HUES48 (cell line): ENCODE results near the gene HOMER1.

ENCODE experiments used
- H3K27ac ChIP-seq: one replicate; pipeline ENCODE4 v1.7.0; 2013; ENCODE audit warnings: low read depth, low read length, inconsistent platforms
- H3K27me3 ChIP-seq: 2 replicates; pipeline ENCODE4 v1.6.1; 2013; ENCODE audit warnings: mild to moderate bottlenecking, low read length; ENCODE audit not compliant: control insufficient read depth, insufficient read depth
- H3K36me3 ChIP-seq: 2 replicates; pipeline ENCODE4 v1.6.1; 2013; ENCODE audit warnings: low read length; ENCODE audit not compliant: control insufficient read depth, insufficient read depth
- H3K4me1 ChIP-seq: 2 replicates; pipeline ENCODE4 v1.6.1; 2013; ENCODE audit warnings: mild to moderate bottlenecking, low read length; ENCODE audit not compliant: control insufficient read depth, insufficient read depth
- H3K4me3 ChIP-seq: 2 replicates; pipeline ENCODE4 v1.5.1; 2013; ENCODE audit warnings: mild to moderate bottlenecking, low read depth, low read length
- H3K9ac ChIP-seq: 2 replicates; pipeline ENCODE4 v1.6.1; 2013; ENCODE audit warnings: mild to moderate bottlenecking, low read depth, low read length, moderate library complexity
- H3K9me3 ChIP-seq: 2 replicates; pipeline ENCODE4 v1.6.1; 2013; ENCODE audit warnings: low read length; ENCODE audit not compliant: control insufficient read depth, insufficient read depth

The HOMER1 gene

DNA sequence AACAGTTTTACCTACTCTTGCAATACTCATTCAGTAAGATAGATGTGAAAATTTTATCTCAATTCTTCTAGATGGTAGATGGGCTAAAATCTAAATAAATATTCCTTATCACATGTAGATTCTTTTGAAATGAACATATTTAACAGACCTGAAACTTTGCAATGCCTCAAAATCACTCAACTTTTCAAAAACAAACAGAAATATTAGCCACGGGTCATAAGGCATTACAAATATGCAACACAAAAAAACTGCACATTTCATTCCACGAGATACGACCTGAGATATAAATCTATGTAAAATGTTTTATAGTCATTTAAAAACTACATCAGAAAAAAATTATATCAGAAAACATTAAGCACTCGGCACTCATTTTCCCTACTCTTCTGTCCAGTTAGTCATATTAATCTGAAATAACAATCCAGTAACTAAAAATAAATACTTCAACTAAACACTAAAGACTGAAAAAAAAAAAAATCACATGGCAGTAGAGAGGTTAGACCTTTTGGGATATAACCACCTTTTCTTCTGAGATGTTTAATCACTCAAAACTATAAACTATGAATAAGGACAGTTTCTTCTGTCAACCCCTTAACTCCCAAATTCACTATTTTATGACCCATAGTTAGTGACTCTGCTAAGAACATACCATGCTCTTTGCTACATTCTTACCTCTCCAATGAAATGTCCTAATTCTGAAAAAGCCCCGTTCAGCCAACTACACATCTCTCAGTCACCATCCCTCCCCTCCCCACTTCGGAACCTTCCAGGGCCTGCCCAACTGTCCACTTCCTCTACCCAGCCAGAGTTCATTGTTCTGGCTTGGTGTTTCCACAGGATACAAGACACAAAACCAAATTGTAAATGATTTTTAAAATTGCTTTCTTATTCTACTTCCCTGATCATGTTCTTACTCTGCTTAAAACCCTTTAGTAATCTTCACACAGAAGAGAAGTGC lies 6.4 kb downstream of the HOMER1 start:
- H3K27ac ChIP-seq: no peak overlapping the region
- peaks cover 54% of the 10 kb centered on the region for H3K4me1 ChIP-seq
- H3K9ac ChIP-seq: no peak overlapping the region

DNA sequence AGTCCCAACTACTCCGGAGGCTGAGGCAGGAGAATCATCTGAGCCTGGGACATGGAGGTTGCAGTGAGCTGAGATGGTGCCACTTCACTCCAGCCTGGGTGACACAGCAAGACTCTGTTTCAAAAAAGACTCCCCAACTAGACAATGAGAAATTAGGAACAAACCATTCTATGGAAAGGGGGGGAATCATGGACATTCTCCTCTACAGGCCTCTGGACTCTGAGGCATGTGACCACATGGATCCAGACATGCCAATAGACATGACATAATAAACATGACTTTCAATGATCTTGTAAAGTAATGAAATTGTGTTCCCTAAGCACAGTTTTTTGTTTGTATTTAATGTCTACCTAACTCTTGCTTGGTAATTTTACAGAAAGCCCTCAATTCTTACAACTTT lies 8.8 kb downstream of the HOMER1 start:
- Histone ChIP-seq H3K27me3 (no peaks in the 10 kb centered on the region), H3K27ac (no peak overlapping the region), H3K9me3 (no peaks in the 10 kb centered on the region), H3K4me3 (no peak overlapping the region), H3K9ac (no peak overlapping the region), H3K36me3 (no peaks in the 10 kb centered on the region), H3K4me1 (peaks cover 45% of the 10 kb centered on the region)

More for the DNA sequence above, 6.4 kb downstream of the HOMER1 start:
- Histone ChIP-seq H3K9me3 (no peaks in the 10 kb centered on the region), H3K27me3 (no peaks in the 10 kb centered on the region), H3K4me3 (0 out of 2 replicates have a peak overlapping the region, but pooled peaks have one; percentile 24), H3K36me3 (no peaks in the 10 kb centered on the region)

DNA sequence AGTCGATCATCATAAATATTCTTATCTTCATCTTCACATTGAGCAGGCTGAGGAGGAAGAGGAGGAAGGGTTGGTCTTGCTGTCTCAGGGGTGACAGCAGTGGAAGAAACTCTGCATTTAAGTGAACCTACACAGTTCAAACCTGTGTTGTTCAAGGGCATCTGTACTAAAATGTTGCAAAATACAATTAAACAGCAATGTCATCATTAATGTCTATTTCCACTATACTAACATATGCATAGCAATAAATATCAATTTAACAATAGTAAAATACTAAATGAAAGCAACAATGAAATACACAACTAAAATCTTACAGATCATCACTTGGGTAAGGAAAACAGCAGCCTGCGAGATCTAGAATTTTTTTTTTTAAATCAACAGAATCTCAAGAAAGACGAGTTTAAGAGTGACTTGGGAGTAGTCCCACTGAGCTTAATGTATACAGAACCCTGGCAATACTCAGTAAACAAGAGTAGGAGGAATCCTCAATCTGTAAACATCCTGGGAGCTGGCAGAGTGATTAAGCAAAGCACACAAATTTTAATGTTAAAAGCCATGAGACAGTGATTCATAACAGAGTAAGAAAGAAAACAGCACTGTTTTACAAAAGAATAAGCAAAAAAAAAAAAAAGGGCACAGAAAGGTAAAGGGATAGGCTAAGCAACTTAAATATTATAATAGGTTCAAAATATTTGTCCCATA lies 10.0 kb downstream of the HOMER1 start:
- Histone ChIP-seq H3K9ac (no peak overlapping the region), H3K9me3 (no peaks in the 10 kb centered on the region), H3K4me1 (peaks cover 33% of the 10 kb centered on the region), H3K27ac (peak overlapping the region; percentile 59), H3K4me3 (peak overlapping the region; percentile 3; the same call in 1 of the 2 replicates), H3K36me3 (no peaks in the 10 kb centered on the region), H3K27me3 (no peaks in the 10 kb centered on the region)

DNA sequence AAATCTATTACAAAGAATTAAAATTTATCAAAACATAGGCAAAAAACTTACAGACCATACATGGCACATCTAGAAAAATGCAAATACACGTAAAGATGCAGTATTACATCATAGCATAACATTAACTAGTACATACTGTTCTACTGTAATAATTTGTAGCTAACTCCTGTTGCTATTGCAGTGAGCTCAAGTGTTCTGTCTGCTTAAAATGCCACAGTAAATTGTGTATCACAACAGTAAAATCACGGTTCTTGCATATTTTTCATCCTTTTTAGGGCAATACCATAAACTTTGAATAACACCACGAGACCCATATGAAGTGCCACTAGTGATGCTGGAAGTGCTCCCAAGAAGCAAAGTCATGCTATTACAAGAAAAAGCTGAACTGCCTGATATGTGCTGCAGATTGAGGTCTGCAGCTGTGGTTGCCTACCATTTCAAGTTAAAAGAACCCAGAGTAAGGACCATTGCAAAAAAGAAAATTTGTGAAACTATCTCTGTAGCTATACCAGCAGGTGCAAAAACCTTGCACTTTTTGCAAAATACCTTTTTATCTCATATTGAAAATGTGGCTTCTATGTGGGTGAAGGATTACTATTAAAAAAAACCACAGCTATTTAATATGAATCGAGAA lies 14.2 kb downstream of the HOMER1 start:
- H3K9ac ChIP-seq: no peak overlapping the region
- H3K27me3 ChIP-seq: no peaks in the 10 kb centered on the region
- H3K4me1 ChIP-seq: peaks cover 30% of the 10 kb centered on the region
- no peak overlapping the region for H3K4me3 ChIP-seq
- H3K9me3 ChIP-seq: no peaks in the 10 kb centered on the region
- H3K27ac ChIP-seq: no peak overlapping the region
- no peaks in the 10 kb centered on the region for H3K36me3 ChIP-seq

DNA sequence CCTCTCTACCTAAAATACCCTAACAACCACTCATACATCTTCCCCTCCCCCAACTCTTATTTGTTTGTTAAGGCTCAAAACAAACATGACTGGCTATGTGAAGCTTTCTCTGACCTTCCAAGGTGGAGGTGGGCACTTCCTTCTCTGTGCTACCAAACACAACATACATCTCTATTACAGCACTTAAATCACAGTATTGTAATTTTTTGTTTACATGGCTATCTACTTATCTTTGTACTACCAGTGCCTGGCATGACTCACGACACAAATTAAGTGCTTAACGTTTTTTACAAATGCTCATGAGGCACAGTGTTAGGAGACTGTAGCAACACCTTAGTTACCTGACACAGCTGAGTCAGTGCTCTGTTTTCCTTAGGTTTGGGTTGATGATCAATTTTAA lies 18.6 kb downstream of the HOMER1 start:
- Histone ChIP-seq H3K36me3 (no peaks in the 10 kb centered on the region), H3K9ac (no peak overlapping the region), H3K9me3 (no peaks in the 10 kb centered on the region), H3K4me1 (peaks cover 36% of the 10 kb centered on the region), H3K27me3 (no peaks in the 10 kb centered on the region), H3K4me3 (no peak overlapping the region), H3K27ac (peak overlapping the region; percentile 52)

DNA sequence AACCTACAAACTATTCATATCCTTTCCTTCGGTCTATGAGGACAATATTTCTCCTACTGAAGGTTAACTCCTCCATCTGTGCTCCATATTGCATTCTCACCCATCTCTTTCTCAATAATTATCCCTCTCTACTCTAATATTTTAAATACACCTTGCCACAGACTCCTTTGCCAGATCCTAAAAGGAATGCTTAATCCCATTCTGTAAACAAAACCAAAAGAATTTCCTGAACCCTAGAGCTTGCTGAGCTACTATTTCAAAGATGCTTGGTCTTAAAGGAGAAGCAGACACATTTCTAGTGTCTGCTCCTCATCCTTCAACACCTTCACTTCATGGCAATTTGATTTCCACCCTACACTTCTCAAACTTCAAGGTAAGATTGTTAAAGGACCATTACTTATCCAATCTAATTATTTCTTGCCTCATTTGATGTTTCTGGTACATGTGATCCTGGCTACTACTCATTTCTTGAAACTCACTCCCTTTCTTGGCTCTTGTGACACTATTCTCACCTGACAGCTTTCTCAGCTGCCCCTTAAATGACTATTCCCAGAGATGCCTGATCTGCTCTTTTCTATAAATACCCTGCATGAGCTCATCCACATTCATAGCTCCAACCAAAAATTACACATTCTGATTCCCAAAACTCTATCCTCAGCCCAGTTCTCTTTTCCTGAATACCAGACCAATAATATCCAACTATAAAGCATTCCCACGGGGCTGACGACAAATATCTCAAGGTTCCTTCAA lies 20.2 kb downstream of the HOMER1 start:
- H3K4me3 ChIP-seq: no peak overlapping the region
- no peak overlapping the region for H3K9ac ChIP-seq
- H3K9me3 ChIP-seq: no peaks in the 10 kb centered on the region
- peaks cover 36% of the 10 kb centered on the region for H3K4me1 ChIP-seq
- H3K27ac ChIP-seq: no peak overlapping the region
- H3K27me3 ChIP-seq: no peaks in the 10 kb centered on the region
- no peaks in the 10 kb centered on the region for H3K36me3 ChIP-seq

DNA sequence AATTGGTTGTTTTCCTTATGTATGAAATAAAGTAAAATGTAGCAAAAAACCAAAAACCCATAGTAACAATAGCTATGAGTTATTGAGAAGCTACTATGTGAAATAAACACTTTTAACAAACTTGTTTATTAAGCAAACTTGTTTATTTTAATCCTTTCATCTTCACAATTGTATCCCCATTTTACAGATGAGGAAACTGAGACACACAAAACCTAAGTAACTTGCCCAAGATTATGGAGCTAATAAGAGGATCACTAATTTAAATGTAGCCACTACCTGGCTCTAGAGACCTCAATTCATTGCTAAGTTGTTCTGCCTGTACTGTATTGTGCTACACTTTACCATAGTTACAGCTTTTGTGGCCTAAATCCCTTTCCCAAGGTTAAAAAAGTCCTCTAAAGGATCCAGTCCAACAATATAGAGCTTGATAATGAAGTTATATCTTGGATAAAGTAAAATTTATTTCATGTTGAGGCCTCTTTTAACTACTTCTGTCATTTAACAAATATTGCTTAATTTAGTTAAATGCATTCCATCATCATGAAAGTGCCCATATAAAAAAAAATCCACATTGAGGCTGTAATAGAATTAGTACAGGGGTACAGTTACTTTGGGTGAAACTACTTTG lies 22.1 kb downstream of the HOMER1 start:
- Histone ChIP-seq H3K36me3 (no peaks in the 10 kb centered on the region), H3K9ac (no peak overlapping the region), H3K4me1 (peaks cover 36% of the 10 kb centered on the region), H3K27ac (no peak overlapping the region), H3K4me3 (no peak overlapping the region), H3K9me3 (no peaks in the 10 kb centered on the region), H3K27me3 (no peaks in the 10 kb centered on the region)

DNA sequence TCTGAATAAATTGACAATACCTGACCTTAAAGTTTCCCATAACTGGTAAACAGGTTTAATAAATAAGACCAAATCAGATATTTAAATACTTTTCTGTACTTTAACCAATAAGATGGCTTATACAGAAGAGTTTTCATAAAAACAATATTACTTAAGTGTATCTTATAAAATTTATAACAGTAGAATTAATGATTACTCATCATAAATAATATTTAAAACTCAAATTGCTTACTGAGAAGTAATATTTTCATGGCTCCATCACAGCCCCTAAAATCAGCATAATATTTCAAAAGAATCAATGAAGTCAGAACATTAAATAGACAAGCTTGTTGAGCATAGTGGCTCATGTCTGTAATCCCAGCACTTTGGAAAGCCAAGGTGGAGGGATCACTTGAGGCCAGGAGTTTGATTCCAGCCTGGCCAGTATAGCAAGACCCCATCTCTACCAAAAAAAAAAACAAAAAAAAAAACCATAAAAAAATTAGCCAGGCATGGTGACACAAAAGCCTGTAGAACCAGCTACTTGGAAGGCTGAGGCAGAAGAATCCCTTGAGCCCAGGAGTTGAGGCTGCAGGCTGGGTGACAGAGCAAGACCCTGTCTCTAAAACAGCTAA lies 23.5 kb downstream of the HOMER1 start:
- Histone ChIP-seq H3K36me3 (no peaks in the 10 kb centered on the region), H3K4me1 (peaks cover 25% of the 10 kb centered on the region), H3K9ac (no peak overlapping the region), H3K27me3 (no peaks in the 10 kb centered on the region), H3K9me3 (no peaks in the 10 kb centered on the region), H3K4me3 (no peak overlapping the region), H3K27ac (no peak overlapping the region)

DNA sequence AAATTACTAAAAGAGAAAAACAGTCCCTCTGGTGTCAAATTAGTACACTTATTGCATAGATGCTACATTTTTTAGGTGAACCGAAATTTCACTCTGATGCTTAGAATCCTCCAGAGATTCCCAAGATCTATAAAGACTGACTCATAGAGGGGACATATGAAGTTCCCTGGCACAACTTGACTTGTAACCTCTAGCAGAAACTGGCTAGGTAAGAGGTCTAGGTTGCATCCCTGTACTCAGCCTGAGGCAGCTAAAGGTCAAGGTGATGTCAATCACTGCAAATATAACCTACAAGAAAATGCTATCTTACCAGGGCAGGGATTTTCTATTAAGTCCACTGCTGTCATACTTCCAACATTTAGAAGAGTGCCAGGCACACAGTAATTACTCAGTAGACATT lies 24.2 kb downstream of the HOMER1 start:
- no peak overlapping the region for H3K27ac ChIP-seq
- no peaks in the 10 kb centered on the region for H3K36me3 ChIP-seq
- no peaks in the 10 kb centered on the region for H3K27me3 ChIP-seq

DNA sequence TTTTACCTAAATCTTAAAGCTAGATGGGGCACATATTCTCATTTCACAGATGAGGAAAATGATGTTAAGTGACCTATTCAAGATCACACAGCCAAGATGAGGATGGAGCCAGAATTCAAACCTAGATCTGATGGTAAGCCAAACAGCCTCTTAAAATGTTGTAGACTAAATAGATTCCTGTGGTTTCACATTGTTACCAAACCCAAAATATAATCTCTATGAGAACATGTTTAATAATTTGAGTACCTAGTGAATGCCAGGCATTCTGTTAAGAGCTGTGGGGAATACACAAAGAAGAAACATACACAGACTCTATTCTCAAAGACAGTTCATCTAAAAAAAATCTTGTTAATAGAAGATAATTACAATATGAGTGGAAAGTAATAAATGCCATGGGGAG lies 25.2 kb downstream of the HOMER1 start:
- no peaks in the 10 kb centered on the region for H3K36me3 ChIP-seq
- no peak overlapping the region for H3K9ac ChIP-seq
- H3K27me3 ChIP-seq: no peaks in the 10 kb centered on the region
- no peaks in the 10 kb centered on the region for H3K9me3 ChIP-seq
- peaks cover 13% of the 10 kb centered on the region for H3K4me1 ChIP-seq
- H3K27ac ChIP-seq: no peak overlapping the region
- H3K4me3 ChIP-seq: no peak overlapping the region

More for the DNA sequence above, 24.2 kb downstream of the HOMER1 start:
- Histone ChIP-seq H3K9ac (no peak overlapping the region), H3K4me3 (no peak overlapping the region), H3K9me3 (no peaks in the 10 kb centered on the region), H3K4me1 (peaks cover 22% of the 10 kb centered on the region)
